ENCODE results near the gene FXYD6. TPM values are rescaled to one million over a fixed set of nuclear protein-coding genes. Genes with fewer than 3 reads are reported as not detected.

The FXYD6 gene
- total and polyA plus RNA-seq, 4 donors, result 4.7 to 22.5 (median 12.3) TPM

DNA sequence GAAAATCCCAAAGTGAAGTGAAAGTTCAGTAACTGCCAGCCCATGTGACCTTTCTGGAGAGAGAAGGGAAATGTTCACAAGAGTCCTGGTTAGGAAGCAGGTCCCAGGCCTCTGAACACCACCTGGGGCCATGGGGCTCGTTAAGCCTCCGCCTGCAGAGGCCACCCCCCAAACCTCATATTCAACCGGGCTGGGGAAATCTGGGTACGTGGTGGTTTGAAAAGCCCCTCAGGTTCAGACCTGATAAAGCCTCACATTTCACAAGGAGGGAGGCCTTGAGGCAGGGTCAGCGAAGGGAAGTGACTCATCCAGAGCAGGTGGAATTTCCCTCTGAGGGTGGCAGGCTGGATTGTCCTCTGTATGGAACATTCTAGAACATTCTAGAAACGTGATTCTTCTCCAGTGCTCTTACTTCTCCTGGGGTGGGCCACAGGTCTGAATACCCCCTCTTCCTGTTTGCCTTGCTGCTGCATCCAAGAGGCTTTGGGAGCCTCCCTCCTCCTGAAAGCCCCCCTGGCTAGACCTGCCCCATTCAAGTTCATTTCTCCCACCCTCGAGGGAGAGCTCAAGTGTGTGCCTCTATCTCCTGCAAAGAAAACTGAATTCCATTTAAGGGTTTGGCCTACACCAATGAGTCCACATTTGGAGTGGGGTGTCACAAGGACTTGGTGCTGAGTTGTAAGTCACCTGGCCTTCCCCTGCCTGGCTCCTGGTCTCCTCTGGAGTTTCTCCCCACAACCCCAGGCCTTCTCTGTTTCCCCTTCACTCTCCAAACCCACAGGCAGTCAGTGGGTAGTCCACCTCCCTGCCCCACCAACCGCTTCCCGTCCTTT lies 58.2 kb downstream of the FXYD6 start:
- H3K9ac ChIP-seq (ENCODE audit: low read depth in 1 of 2, low read length in 2 of 2), result no peak overlapping the region
- H3K4me1 ChIP-seq (ENCODE audit: control insufficient read depth in 4 of 4, insufficient read depth in 4 of 4, low read length in 3 of 4), result peaks cover 0 to 8% (median 3%) of the 10 kb centered on the region in 4 donors
- no peak for DNase-seq (ENCODE audit: low spot score)
- 63% methylated on average over 9 of the region's 9 CpGs for WGBS
- no peaks in the 10 kb centered on the region for H3K36me3 ChIP-seq (ENCODE audit: control insufficient read depth in 4 of 4, insufficient read depth in 3 of 4, low read depth in 1 of 4, low read length in 3 of 4)
- no peaks in the 10 kb centered on the region for H3K27me3 ChIP-seq (ENCODE audit: control insufficient read depth in 4 of 4, insufficient read depth in 4 of 4, low read length in 3 of 4)
- TF ChIP-seq GABPA (IDR thresholded peaks at IDR 0.05 in 1 of 2, conservative IDR thresholded peaks at IDR 0.05 in 1 of 2) (no peak), YY1 (IDR thresholded peaks at IDR 0.05) (no peak)
- peak overlapping the region in 1 of 2 donors; percentile 23 for H3K27ac ChIP-seq (ENCODE audit: low read depth in 1 of 2, low read length in 2 of 2)
- H3K9me3 ChIP-seq (ENCODE audit: control insufficient read depth in 4 of 4, low read length in 3 of 4), result no peaks in the 10 kb centered on the region
- H3K4me3 ChIP-seq (ENCODE audit: low read depth in 1 of 3, low read length in 3 of 3), result no peak overlapping the region

DNA sequence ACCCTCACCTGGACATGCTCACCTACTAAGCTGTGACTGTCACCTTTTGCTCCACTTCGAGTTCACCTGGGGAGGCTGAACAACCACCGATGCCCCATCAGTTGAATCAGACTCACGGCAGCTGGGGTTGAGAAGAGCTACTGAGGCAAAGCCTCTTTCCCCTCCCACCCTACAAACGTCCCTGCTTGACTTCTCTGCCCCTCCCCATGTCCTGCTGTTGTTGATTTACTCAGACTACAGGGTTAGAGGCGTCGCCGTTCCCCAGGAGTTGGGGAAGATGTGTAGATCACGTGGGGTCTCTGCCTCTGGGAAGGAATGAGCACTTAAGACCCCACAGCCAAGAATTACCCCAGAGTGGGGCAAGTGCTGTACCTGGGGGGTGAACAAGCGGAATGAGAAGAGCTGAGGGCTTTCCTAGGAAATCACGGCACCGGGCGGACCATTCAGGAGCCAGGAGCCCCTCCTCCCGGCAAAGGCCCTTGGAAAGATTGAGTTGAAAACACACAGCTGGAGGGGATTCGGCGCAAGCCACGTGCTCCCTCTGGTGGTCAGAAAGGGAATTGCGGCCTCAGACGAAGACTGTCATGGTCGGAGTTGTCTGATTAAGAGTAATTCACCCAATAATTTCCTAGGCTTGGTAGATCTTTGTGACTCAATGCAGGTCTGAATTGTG lies 59.0 kb downstream of the FXYD6 start:
- H3K4me3 ChIP-seq (ENCODE audit: low read depth in 1 of 3, low read length in 3 of 3), result no peak overlapping the region
- H3K27ac ChIP-seq (ENCODE audit: low read depth in 1 of 2, low read length in 2 of 2), result peak overlapping the region in 1 of 2 donors; percentile 23
- DNase-seq (ENCODE audit: low spot score), result peak; percentile 85
- WGBS, result 11% methylated on average over 19 of the region's 19 CpGs
- no peaks in the 10 kb centered on the region for H3K27me3 ChIP-seq (ENCODE audit: control insufficient read depth in 4 of 4, insufficient read depth in 4 of 4, low read length in 3 of 4)
- no peak overlapping the region for H3K9ac ChIP-seq (ENCODE audit: low read depth in 1 of 2, low read length in 2 of 2)
- no peaks in the 10 kb centered on the region for H3K9me3 ChIP-seq (ENCODE audit: control insufficient read depth in 4 of 4, low read length in 3 of 4)
- H3K4me1 ChIP-seq (ENCODE audit: control insufficient read depth in 4 of 4, insufficient read depth in 4 of 4, low read length in 3 of 4), result peaks cover 0 to 8% (median 3%) of the 10 kb centered on the region in 4 donors
- no peaks in the 10 kb centered on the region for H3K36me3 ChIP-seq (ENCODE audit: control insufficient read depth in 4 of 4, insufficient read depth in 3 of 4, low read depth in 1 of 4, low read length in 3 of 4)
- TF ChIP-seq GABPA (IDR thresholded peaks at IDR 0.05 in 1 of 2, conservative IDR thresholded peaks at IDR 0.05 in 1 of 2) (no peak), HNF4A (conservative IDR thresholded peaks at IDR 0.05) (no peak), RXRA (IDR thresholded peaks at IDR 0.05) (no peak), TAF1 (conservative IDR thresholded peaks at IDR 0.05) (no peak), HNF4G (IDR thresholded peaks at IDR 0.05) (no peak), YY1 (IDR thresholded peaks at IDR 0.05) (no peak), RAD21 (IDR thresholded peaks at IDR 0.05) (peak; percentile 84 to 90), FOXA2 (IDR thresholded peaks at IDR 0.05) (no peak), EGR1 (IDR thresholded peaks at IDR 0.05; ENCODE audit: low read depth in 2 of 2) (no peak), SP1 (IDR thresholded peaks at IDR 0.05) (no peak), FOXA1 (IDR thresholded peaks at IDR 0.05) (no peak), JUND (IDR thresholded peaks at IDR 0.05) (no peak)
- TF ChIP-seq, protein P1, sequence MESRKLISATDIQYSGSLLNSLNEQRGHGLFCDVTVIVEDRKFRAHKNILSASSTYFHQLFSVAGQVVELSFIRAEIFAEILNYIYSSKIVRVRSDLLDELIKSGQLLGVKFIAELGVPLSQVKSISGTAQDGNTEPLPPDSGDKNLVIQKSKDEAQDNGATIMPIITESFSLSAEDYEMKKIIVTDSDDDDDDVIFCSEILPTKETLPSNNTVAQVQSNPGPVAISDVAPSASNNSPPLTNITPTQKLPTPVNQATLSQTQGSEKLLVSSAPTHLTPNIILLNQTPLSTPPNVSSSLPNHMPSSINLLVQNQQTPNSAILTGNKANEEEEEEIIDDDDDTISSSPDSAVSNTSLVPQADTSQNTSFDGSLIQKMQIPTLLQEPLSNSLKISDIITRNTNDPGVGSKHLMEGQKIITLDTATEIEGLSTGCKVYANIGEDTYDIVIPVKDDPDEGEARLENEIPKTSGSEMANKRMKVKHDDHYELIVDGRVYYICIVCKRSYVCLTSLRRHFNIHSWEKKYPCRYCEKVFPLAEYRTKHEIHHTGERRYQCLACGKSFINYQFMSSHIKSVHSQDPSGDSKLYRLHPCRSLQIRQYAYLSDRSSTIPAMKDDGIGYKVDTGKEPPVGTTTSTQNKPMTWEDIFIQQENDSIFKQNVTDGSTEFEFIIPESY (IDR thresholded peaks at IDR 0.05), result no peak
- TF ChIP-seq, protein P2, sequence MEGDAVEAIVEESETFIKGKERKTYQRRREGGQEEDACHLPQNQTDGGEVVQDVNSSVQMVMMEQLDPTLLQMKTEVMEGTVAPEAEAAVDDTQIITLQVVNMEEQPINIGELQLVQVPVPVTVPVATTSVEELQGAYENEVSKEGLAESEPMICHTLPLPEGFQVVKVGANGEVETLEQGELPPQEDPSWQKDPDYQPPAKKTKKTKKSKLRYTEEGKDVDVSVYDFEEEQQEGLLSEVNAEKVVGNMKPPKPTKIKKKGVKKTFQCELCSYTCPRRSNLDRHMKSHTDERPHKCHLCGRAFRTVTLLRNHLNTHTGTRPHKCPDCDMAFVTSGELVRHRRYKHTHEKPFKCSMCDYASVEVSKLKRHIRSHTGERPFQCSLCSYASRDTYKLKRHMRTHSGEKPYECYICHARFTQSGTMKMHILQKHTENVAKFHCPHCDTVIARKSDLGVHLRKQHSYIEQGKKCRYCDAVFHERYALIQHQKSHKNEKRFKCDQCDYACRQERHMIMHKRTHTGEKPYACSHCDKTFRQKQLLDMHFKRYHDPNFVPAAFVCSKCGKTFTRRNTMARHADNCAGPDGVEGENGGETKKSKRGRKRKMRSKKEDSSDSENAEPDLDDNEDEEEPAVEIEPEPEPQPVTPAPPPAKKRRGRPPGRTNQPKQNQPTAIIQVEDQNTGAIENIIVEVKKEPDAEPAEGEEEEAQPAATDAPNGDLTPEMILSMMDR (IDR thresholded peaks at IDR 0.05; ENCODE audit: low read depth, low read length, missing input control), result peak; percentile 100
- TF ChIP-seq, protein P3, sequence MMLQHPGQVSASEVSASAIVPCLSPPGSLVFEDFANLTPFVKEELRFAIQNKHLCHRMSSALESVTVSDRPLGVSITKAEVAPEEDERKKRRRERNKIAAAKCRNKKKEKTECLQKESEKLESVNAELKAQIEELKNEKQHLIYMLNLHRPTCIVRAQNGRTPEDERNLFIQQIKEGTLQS (IDR thresholded peaks at IDR 0.05), result no peak
- TF ChIP-seq, protein P4, sequence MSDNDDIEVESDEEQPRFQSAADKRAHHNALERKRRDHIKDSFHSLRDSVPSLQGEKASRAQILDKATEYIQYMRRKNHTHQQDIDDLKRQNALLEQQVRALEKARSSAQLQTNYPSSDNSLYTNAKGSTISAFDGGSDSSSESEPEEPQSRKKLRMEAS (IDR thresholded peaks at IDR 0.05), result no peak
